SKM-1 (cell line): ENCODE results near the gene CCNA1.

Experiments
- DNase-seq: peaks from one replicate; lab custom pipeline; 2025; ENCODE audit not compliant: unreplicated experiment; lab: John Stamatoyannopoulos, UW

The CCNA1 gene

GRCh38 chr13:36453516-36453915 is 21.2 kb downstream of the CCNA1 start:
- DNase-seq = no peak

GRCh38 chr13:36454121-36454520 is 21.8 kb downstream of the CCNA1 start:
- DNase-seq = no peak

- no peak for DNase-seq
Measured at GRCh38 chr13:36454987-36455386, 22.7 kb downstream of the CCNA1 start.

- no peak for DNase-seq
Measured at GRCh38 chr13:36456577-36456976, 24.3 kb downstream of the CCNA1 start.

- no peak for DNase-seq
Measured at GRCh38 chr13:36461506-36461905, 29.2 kb downstream of the CCNA1 start.

- DNase-seq = no peak
Measured at GRCh38 chr13:36475468-36475867, 43.2 kb downstream of the CCNA1 start.

GRCh38 chr13:36476661-36477060 is 44.4 kb downstream of the CCNA1 start:
- no peak for DNase-seq

- DNase-seq = no peak
Measured at GRCh38 chr13:36480726-36481427, 48.6 kb downstream of the CCNA1 start.

GRCh38 chr13:36490055-36490454 is 57.8 kb downstream of the CCNA1 start:
- no peak for DNase-seq
